ENCODE results near the gene LMO2. TPM values are rescaled to one million over a fixed set of nuclear protein-coding genes. Genes with fewer than 3 reads are reported as not detected.

Gene LMO2
- total RNA-seq, 6 donors from 2014 or later, result 7.3 to 58.5 (median 34.1) TPM

DNA sequence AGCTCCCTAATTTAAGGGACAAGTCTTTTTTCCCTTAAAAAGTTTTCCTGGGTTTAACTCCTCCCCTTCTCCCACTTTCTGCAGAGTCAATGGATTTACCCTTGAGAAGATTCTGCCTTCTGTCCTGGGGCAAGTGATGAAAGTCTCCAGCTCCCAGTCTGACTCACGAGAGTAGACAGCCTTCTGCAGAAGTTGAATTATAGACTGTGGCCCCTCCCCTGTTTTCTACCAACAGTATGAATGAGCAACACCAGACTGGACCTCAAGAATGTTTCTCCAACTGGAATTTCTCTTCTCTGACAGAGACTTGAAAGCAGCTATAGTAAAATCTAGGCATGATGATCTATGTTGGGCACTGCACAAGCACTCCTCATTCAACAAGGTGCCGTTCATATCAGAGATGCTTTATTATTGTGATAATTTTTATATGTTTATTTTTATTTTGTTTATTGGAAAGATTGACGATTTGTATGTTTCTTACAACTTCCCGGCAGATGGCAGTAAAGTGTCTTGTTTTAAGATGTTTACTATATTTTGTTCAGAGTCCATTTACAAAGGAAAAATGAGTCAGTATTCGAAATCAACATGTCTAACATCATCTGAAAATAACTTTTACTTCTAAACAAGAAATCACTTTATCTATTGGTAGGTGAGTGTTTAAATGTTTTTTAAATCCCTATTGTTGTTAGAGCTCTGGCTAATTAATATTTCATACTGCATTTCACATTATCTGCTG, 56.6 kb downstream of the LMO2 start:
- peak in 1 of 2 donors; percentile 62 for ATAC-seq (ENCODE audit: low FRiP score in 2 of 2)
- TF ChIP-seq POLR2AphosphoS5 (IDR thresholded peaks at IDR 0.05) (no peak), POLR2A (IDR thresholded peaks at IDR 0.05) (no peak), EP300 (IDR thresholded peaks at IDR 0.05) (no peak)
- TF ChIP-seq, protein P1, sequence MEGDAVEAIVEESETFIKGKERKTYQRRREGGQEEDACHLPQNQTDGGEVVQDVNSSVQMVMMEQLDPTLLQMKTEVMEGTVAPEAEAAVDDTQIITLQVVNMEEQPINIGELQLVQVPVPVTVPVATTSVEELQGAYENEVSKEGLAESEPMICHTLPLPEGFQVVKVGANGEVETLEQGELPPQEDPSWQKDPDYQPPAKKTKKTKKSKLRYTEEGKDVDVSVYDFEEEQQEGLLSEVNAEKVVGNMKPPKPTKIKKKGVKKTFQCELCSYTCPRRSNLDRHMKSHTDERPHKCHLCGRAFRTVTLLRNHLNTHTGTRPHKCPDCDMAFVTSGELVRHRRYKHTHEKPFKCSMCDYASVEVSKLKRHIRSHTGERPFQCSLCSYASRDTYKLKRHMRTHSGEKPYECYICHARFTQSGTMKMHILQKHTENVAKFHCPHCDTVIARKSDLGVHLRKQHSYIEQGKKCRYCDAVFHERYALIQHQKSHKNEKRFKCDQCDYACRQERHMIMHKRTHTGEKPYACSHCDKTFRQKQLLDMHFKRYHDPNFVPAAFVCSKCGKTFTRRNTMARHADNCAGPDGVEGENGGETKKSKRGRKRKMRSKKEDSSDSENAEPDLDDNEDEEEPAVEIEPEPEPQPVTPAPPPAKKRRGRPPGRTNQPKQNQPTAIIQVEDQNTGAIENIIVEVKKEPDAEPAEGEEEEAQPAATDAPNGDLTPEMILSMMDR (IDR thresholded peaks at IDR 0.05), result peak in 1 of 6 experiments; percentile 14
- no peak overlapping the region for H3K4me3 ChIP-seq
- no peaks in the 10 kb centered on the region for H3K36me3 ChIP-seq
- H3K4me1 ChIP-seq, result no peaks in the 10 kb centered on the region
- H3K27ac ChIP-seq, result no peak overlapping the region
- 32 to 36% methylated on average over 5 of the region's 5 CpGs for WGBS, 2 donors
- H3K27me3 ChIP-seq, result no peaks in the 10 kb centered on the region
- H3K9me3 ChIP-seq, result no peaks in the 10 kb centered on the region
- no peak for DNase-seq

DNA sequence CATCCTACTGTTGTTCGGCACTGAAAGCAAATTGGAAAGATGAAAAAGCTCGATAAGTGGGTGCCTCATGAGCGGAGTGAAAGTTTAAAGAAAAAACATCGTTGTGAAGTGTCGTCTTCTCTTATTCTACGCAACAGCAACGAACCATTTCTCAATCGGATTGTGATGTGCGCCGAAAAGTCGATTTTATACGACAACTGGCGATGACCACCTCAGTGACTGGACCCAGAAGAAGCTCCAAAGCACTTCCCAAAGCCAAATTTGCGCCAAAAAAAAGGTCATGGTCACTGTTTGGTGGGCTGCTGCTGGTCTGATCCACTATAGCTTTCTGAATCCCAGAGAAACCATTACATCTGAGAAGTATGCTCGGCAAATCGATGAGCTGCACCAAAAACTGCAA, 59.2 kb downstream of the LMO2 start:
- H3K4me3 ChIP-seq, result no peak overlapping the region
- peaks cover 8 to 12% (median 9%) of the 10 kb centered on the region in 4 donors for H3K4me1 ChIP-seq
- H3K27me3 ChIP-seq, result peaks cover 0 to 7% (median 5%) of the 10 kb centered on the region in 4 donors
- ATAC-seq (ENCODE audit: low FRiP score in 2 of 2) (no peak), DNase-seq (no peak)
- WGBS, 2 donors, result 90 to 91% methylated on average over 16 of the region's 16 CpGs
- H3K36me3 ChIP-seq, result no peaks in the 10 kb centered on the region
- TF ChIP-seq POLR2AphosphoS5 (IDR thresholded peaks at IDR 0.05) (no peak), EP300 (IDR thresholded peaks at IDR 0.05) (no peak), POLR2A (IDR thresholded peaks at IDR 0.05) (no peak)
- TF ChIP-seq, protein P1 (IDR thresholded peaks at IDR 0.05), result no peak
- H3K27ac ChIP-seq, result no peak overlapping the region
- H3K9me3 ChIP-seq, result no peaks in the 10 kb centered on the region

DNA sequence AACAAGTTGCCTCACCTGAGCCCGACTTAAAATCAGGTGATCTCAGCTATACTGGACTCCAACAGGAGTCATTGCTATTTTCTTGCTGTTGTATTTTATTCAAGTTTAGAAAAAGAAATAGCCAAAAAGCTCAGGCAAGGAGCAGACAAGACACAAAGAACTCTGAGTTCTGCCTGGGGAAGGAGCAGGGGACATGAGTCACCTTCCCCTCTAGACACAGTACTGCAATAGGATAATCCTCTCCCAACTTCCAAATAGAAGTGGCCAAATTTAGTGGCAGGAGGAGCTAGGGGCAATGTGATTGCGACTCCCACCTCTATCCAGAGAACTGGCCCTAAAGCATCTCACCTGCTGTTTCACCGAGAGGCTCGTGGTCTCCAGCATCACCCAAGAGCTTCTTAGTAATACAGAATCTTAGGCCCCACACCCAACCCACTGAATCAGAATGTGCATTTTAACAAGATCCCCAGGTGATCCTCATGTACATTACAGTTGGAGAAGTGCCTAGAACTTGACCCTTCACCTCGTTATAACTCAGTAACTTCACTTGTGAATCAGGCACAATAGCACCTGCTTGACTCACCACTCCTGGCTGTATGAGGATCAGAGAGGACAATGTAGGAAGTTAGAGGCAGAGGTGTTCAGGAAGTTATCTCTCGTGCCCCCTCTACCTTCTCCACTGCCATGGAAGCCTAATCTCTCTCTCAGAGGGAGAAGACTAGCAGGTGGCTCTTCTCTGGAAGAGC, 60.8 kb downstream of the LMO2 start:
- DNase-seq (no peak), ATAC-seq (ENCODE audit: low FRiP score in 2 of 2) (no peak)
- Histone ChIP-seq H3K4me1 (peaks cover 8 to 12% (median 9%) of the 10 kb centered on the region in 4 donors), H3K27me3 (peaks cover 0 to 7% (median 5%) of the 10 kb centered on the region in 4 donors), H3K9me3 (no peaks in the 10 kb centered on the region), H3K27ac (no peak overlapping the region), H3K4me3 (no peak overlapping the region), H3K36me3 (no peaks in the 10 kb centered on the region)
- TF ChIP-seq POLR2A (IDR thresholded peaks at IDR 0.05) (no peak), EP300 (IDR thresholded peaks at IDR 0.05) (no peak), POLR2AphosphoS5 (IDR thresholded peaks at IDR 0.05) (no peak)
- TF ChIP-seq, protein P1 (IDR thresholded peaks at IDR 0.05), result no peak
- 57 to 74% methylated on average over 6 of the region's 6 CpGs for WGBS, 2 donors

DNA sequence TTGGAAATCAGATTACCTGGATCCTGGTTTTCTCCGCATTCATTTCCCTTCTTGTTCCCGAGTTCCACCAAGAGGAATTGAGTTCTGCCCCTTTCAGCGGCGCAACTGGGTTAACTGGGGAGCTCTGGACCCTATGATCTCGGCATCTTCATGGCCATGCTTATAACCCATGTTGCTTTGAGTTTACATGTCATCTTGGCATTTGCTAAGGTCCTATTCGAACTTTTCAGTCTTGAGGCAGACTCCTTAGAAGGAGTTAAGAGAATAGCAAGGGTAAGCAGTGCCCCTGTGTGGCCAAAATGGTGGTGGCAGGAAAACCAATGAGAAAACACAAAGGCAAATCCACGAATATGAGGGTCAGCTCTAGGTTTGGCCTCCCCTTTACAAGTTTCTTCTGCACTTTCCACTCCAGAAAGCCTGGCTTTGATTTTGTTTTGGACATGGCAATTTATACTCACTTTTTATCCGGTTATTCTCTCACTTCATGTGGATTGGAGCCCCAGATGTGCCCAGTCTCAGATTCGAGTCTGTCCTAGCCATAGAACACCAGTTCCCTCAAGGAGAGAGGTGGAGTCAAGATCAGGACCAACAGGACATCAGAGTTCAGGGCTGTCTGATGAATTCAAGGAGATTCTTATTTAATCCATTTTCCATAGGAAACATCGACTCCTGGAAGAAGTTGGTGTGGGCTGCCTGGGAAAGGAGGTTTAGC, 62.3 kb downstream of the LMO2 start:
- H3K27ac ChIP-seq, result no peak overlapping the region
- no peaks in the 10 kb centered on the region for H3K9me3 ChIP-seq
- WGBS, 2 donors, result 20 to 25% methylated on average over 10 of the region's 10 CpGs
- DNase-seq (peak in 1 of 2 donors; percentile 46), ATAC-seq (ENCODE audit: low FRiP score in 2 of 2) (peak; percentile 69 to 88)
- H3K36me3 ChIP-seq, result no peaks in the 10 kb centered on the region
- peak overlapping the region in 3 of 4 donors; percentile 26 to 45 (median 44) for H3K4me3 ChIP-seq
- peaks cover 0 to 7% (median 5%) of the 10 kb centered on the region in 4 donors for H3K27me3 ChIP-seq
- H3K4me1 ChIP-seq, result peaks cover 8 to 12% (median 9%) of the 10 kb centered on the region in 4 donors
- no peak for TF ChIP-seq POLR2AphosphoS5 (IDR thresholded peaks at IDR 0.05)
- TF ChIP-seq, protein P1 (IDR thresholded peaks at IDR 0.05), result peak; percentile 48 to 80 (median 62)
